RPMI7951 (cell line): Measurements from ENCODE around the gene DIP2C. TPM values are rescaled to one million over a fixed set of nuclear protein-coding genes. Genes with fewer than 3 reads are reported as not detected.
A peak's percentile ranks its signal among the peaks of the same experiment; 100 is the strongest.

Experiments used
- DNase-seq: peaks from one replicate; pipeline ENCODE4 v3.0.0-alpha.2; 2012; ENCODE audit warnings: low read depth
- total RNA-seq: library from RNA; depleted of rRNA; stranded (reverse); fragments of >200 nt; shearing (Covaris generic); gene quantifications from 2 replicates; pipeline ENCODE4 v1.2.3, GENCODE V29; 2014

Gene DIP2C
- total RNA-seq, 1 experiment from 2014 or later = 7.0 TPM

DNA sequence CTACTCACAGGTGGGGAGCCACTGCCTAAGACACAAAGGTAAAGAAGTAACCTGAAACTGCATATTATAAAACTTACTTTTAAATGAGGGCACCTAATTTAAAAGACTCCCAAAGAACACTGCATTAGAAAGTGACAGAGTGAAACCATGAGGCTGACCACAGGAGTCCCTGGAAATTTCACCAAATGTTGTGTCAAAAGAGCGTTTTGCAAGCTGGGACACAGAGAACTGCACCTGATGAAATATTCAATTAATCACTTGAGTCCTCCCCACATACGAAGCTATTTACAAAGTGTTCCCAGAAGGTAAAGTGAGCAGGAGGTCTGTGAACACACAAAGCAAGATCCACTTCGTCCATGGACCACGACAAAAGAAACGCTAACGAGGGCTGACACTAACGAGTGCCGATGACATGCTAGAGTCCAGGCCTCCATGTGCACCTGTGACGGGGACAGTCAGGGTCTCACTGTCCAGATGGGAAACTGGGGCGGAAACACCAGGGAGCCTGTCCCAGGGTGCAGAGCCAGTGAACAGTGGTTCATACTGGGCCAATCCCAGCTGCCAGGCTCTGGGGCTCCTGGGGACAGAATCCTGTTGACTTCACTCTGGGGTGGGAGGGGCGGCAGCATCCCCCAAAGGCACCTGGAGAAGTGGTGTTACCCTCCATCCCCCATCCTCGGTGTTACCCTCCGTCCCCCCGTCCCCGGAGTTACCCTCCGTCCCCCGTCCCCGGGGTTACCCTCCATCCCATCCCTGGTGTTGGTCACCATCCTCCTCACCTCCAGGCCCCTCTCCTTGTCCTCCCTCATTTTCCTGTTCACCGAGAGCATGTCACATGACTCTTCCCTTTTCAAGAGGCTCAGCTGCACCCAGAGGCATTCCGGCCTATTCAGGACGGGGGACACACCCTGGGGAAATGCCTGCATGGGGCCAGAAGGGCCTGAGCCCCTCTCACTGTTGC, 63.4 kb downstream of the DIP2C start:
- no peak for DNase-seq

DNA sequence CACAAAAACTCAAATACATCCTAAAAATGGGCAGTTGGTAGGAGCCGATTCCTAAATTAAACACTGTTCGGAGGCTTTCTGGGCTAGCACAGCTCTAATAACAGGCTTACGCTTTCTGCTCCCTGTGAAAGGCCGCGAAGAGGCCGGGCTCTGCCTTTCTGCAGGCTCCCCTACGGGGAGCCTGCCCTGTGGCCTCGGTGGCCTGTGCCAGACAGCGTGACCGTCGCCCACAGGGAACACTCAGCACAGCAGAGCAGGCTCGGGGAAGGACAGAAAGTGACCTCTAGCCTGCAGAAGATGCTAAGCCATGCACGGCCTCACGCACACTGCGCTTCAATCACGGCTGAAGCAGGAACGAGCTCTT, 64.2 kb downstream of the DIP2C start:
- DNase-seq = peak; percentile 63

DNA sequence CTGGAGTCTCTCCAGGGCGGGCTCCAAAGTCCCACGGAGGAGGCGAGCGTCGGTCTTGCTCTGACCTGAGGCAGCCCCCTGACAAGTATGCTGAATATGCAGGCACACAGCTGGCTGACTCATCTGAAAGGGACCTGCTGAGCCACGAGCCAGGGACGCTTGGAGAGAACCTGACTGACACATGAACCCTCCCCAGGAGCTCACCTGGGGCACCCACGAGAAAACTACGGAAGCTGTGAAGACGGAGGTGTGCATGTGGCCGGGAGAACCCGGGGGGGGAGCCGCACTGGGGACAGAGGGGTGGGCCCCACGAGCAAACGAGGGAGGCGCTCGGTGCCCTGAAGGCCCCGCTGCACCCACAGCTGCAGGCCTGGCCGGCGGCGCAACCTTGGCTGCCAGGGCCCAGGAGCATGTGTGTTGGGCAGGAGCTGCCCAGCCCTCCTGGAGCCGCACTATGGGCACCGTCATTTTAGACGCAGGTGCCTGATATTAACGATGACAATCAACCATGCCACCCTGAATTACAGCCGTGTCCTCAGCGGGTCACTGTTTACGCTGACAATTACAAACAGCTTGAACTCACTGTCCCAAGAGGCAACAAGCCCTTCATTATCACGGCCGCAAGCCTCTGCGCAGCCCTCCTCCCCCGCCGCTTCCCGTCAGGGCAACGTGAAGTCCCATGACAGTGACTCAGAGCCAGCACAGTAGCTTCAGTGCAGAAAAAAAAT, 64.7 kb downstream of the DIP2C start:
- peak; percentile 85 for DNase-seq

DNA sequence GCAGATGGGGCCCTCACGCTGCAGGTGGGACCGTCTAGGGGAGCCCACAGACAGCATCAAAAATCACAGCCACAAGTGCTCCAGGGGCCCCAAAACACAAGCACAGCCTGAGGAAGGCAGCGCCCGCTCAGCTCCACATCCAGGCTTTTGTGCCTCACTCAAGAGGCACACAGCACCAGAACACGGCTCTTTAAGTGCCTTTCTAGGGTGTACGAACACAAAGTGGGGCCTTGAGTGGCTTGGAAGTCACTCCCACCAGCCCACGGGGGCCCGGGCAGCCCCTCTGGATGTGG, 65.2 kb downstream of the DIP2C start:
- no peak for DNase-seq

DNA sequence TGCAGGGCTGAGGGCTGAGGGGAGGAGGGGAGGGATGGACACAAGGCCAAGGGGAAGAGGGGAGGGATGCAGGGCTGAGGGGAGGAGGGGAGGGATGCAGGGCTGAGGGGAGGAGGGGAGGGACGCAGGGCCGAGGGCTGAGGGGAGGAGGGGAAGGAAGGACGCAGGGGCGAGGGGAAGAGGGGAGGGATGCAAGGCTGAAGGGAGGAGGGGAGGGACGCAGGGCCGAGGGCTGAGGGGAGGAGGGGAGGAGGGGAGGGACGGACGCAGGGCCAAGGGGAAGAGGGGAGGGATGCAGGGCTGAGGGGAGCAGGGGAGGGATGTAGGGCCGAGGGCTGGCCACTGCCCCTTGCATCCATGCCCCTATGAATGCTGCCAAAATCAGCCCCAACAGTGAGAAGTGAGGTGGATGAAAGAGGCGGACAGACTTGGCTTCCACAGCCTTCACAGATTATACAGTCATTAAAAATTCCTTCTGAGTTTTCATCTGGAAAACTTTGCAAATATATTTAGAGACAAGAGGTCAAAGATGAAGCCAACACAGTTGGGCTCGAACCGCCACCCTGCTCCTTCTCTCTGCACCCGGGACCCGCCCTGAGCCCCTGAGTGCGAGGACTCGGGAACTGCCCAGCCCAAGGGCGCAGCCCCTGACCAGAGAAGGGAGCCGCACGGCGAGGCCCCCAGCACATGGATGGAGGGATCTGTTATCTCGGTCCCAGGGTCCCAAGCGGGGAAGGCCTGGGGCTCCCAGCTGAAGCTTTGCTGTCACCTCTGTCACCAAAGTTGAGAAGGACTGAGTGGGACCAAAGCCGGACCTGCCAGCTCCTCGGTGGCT, 65.8 kb downstream of the DIP2C start:
- DNase-seq = no peak

DNA sequence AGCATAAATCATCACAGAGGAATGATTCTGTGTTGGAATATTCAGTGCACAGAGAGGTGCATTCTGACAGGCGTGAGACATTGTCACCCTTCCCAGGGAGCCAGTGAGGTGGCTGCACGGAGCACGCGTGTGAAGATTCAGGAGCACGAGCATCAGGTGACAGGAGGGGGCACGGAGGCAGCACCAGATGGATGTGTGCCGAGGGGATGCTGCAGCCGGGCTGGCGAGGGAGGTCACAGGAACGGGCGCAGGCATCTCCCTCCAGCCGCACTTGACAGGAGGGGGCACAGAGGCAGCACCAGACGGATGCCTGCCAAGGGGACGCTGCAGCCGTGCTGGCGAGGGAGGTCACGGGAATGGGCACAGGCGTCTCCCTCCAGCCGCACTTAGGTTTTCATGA, 66.5 kb downstream of the DIP2C start:
- DNase-seq = no peak

DNA sequence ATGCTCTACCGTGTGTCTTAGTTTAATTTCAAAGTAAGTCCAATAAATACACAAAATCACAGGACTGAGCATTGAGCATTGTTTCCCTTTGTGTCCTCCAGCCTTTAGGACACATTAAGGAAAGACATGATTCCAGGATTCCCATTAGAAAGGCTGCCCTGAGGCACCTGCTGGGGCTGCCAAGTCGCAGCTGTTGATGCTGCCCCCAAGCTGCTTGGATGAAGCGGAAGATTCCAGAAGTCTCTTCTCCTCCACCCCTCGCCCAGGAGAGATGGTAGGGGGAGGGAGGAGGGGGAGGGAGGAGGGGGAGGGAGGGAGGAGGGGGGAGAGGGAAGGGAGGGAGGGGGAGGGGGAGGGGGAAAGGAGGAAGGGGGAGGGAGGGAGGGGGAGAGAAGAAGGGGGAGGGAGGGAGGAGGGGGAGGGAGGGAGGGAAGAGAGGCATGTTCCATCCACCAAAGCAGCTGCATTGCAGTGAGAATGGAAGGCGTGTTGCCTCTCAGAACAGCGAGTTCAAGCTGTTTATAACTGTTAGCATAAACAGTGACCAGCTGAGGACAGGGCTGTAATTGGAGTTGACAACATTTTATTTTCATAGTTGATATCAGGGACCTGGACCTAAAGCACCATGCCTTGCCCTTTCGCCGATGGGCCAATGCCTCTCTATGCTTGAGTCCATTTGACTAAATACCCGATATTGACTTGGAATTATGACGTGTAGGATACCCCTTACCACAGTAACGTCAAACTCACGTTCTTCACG, 67.3 kb downstream of the DIP2C start:
- peak; percentile 38 for DNase-seq

DNA sequence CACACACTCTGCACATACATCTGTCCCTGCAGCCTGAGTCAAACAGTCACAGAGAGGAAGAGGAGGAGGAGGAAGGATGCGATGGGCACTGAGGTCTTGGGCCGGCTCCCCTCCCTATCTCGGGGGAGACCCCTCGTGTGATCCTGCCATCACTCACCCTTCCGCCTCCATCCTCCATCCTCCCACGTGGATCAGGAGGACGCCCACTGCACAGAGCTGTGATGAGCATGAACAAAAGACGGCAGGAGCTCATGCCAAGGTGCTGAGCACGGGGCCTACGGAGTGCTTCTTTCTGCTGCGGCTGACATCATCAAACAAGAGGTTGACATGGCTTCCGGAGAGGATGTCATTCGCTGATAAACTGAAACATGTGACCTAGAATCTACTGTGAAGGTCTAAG, 68.0 kb downstream of the DIP2C start:
- no peak for DNase-seq

DNA sequence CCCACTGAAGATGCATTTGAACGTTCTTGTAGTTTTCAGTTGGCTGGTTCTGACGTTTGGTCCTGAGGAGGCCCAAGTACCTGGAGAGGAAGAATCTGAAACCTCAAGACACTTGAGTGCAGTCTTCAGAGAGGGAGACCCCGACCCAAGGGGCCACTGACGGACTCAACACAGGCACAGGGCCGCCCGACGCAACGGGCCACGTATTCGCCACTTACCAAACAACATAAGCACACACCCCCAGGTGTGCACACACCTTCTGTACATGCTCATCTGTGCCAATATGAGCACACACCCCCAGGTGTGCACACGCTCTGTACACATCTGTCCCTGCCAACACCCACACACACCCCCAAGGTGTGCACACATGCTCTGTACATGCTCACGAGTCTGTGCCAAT, 68.5 kb downstream of the DIP2C start:
- no peak for DNase-seq

DNA sequence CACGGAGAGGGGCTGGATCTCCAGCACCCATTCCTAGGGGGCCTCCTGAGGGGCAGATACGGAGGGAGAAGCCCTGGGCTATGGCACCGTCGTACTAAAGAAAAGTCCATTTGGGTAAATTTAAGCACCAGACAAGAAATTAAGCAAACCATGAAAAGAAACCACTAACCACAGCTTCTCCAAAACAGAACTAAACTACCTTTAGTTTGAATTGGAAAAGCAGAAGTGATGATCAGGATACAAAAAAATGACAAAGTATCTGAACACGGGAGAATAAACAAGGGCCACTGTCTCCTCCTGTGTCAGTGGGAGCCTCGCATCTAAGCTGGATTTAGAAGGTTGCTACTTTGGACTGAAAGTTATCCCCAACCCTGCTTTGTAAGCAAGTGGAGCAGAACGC, 69.1 kb downstream of the DIP2C start:
- no peak for DNase-seq

DNA sequence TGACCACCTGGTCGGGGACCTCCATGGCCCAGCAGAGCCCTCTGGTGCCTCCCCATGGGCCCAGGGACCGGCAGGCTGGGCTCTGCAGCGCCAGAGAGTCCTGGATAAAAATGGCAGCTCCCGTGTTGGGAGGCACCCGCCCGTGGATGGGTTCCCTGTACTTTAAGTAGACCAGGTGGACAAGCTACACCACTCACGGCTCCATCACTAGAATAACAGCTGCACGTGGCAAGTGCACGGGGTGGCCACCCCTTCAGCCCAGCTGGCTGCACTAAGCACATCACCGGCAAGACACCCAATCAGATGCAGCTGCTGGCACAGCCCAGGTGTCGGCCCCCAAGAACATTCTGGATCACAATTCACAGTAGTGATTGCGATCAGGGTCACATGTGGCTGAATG, 69.8 kb downstream of the DIP2C start:
- DNase-seq = no peak

DNA sequence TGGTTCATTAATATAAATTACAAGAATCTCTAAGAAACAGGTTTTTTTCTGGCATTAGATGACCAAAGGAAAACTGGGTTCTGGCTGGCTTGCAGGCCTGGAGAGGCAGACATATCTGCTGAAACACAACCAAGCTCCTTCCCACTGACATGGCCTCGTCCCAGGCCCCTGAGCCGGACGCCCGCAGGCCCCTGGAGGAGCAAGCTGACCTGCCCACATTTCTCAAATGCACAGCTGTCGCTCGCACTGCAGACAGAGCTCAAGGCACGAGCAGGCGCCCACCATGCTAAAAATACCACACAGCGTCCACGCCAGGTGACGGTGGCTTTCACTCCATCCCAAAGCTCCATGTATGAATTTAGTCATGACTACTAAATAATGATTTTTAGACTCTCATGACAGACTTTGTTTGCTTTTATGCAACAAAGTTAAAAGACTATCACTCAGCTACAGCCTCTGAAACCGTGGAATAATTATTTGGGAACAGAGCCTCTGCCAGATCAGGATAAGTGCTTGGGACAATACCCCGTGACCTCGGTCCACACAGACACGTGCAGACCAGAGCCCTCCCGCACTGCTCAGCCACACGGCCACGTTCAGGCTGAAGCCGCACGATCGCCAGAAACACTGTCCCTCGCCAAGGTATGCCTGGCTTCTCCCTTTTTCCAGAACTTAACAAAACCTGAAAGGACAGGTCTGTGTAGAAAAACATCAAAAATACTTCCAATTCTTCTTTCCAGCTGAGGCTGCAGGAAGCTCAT, 71.1 kb downstream of the DIP2C start:
- DNase-seq = peak; percentile 15

DNA sequence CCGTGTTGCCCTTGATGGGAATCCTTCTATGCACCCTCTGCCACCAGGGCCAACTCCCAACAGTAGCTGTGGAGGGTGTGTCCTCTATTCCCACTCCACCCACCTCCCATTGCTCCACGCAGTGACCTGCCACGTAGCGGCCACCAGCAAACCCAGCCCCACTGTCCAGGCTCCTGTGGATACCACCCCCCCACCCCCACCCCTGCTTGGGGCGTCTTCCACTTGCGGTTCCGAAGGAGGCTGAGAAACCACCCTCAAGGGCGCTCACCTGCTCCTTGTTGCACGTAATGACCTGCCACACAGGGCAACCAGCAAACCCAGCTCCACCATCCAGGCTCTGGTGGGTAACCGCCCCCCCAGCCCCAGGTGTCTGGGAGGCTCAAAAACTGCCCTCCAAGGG, 72.0 kb downstream of the DIP2C start:
- no peak for DNase-seq

DNA sequence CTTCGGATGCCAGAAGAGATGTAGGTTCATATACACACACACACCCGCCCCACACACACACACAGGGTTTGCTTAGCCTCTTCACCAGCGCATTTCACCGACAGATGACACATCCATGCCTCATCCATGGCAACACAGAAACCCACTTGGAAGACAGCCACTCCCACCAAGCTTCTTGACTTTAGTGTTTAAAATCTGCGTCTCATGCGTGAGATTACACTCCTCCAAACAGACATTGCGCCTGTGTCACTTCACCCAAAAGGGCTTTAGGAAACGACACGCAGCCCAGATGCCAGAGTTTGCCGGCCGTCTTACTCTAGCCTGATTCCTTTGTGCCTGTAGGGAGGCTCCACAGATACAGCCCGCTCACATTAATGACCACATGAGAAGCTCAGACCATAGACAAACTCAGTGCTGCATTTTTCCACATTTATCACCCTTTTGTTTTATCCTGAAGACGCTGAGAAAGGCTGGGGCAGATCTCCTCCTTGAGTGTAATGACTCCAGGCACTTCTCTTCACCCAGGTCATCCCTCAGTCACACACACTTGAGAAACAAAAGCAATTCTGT, 73.8 kb downstream of the DIP2C start:
- DNase-seq = peak; percentile 95

DNA sequence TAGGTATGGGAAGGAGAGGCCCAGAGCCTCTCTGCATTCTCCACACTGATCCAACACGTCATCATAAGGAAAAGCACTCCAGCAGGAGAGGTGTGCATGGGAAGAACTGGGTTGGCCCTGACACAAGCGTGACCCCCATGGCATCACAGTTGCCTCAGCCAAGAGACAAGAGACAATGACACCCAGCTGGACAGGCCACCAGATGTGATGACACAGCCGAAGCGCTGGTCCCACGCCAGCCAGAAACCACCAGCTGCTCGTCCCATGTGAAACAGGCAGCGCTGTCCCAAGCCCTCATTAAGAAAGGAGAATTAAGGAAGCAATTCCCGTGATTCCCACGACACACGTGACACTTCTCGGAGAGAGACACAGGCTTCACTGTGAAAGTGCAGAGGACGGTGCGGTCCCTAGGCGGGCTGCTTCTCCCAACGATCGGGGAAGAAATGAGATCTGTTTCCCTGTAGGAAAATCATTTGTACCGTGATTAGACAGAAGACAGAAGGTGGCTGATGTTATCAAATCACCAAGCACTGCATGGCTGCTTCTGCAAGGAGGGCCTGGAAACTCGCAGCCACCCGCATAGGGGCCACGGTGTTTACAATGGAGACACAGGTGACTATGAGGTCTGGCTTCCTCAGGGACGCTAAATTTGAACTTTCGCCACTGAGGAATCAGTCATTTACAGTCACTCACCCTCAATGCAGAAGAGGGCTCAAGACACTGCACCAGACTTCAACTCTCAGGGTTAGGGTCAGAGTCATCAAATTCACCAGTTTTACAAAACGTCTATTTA, 74.5 kb downstream of the DIP2C start:
- peak; percentile 84 for DNase-seq

DNA sequence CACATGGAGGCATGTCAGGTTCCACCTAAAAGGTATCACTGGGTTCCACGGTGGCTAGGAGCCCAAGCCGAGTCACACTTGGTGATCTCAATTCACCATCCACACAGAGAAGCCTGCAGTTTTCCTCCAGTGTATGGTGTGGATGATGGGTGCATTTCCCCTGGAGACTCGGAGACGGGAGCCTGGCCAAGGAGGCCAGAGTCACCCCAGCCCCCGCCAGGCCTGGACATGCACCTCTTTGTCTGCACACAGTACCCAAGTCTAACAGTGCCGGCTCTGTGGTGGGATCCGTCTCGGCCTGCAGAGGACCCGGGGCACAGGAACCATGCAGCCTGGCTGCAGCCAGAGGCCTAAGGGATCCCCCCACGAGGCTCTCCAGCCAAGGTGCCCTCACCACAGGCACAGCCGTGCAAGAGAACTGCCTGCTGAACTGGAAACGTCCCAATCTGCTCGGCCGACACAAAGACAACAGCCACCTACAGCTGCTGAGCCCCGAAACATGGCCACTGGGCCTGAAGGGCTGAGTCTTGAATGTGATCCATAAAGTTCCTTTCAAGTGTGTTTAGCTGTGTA, 75.2 kb downstream of the DIP2C start:
- DNase-seq = no peak

DNA sequence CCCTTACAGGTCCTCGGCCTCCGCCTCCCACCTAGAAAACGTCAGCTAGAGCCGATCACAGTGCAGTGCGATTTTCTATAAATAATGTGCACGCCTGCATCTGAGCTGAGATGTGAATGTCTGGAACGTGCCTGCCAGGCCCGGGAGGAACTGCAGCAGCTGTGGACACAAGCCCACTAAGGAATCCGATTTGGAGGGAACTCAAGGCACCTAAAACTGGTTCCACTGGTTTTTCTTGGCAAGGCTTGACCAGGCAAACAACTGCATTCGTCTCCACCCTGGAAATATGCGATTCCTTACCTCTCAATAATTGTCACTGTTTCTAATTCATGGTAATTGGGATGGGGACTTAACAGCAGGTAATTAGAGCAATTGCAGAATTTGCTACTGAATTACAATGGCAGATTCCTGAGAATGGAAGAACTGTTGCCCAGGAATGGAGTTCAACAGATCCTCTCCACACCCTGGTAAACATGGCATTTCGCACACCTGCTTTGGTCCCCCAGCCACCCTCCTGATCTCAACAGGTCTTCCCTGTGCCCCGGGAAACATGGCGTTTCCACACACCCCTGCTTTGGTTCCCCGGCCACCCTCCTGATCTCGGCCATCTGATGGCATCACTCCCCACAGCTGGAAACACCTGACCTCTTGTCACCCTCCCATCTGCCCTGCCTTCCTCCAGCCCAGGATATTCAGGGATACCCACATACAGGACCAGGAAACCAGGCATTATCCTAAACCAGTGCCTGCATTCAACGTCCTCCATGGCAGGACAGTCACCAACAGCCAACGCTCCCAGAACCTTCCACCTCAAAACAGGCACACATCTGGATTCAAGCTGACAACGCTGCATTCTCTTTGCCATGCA, 76.0 kb downstream of the DIP2C start:
- DNase-seq = no peak

DNA sequence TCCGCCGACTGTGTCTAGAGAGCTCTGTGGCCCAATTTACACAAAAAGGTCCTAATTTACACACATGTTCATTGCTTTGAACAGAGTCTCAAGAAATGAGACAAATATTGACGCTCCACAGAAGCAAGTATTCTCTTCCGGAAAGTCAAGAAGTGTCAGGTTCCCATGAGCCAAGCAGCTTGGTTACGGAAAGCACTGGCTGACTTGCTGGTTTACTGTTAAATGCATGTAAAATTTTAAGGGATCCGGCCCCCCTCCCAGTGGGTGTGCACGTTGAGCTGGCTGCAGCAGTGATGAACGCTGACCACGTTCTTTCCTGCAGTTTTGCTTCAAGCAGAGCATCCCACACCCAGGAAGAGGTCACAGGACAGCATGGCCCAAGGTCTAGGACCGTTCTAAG, 76.8 kb downstream of the DIP2C start:
- no peak for DNase-seq
